ENCODE results near the gene ZMIZ1. TPM values are rescaled to one million over a fixed set of nuclear protein-coding genes. Genes with fewer than 3 reads are reported as not detected.
A peak's percentile ranks its signal among the peaks of the same experiment; 100 is the strongest.

Gene ZMIZ1
- total and polyA plus RNA-seq, 12 donors, result 6.6 to 113 (median 55.1) TPM

DNA sequence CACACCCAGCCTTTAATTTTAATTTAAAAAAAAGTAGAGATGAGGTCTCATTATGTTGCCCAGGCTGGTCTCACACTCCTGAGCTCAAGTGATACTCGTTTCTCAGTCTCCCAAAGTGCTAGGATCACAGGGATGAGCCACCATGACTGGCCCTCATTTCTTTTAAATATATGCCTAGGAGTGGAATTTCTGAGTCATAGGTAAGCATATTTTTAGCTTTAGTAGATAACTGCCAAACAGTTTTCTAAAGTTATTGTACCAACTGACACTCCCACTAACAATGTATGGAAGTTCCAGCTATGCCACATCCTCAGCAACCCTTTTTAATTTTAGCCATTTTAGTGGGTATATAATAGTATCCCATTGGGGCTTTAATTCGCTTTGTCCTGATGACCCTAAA lies 264.7 kb downstream of the ZMIZ1 start:
- TF ChIP-seq POLR2A (IDR thresholded peaks at IDR 0.05), result no peak
- TF ChIP-seq, protein P1, sequence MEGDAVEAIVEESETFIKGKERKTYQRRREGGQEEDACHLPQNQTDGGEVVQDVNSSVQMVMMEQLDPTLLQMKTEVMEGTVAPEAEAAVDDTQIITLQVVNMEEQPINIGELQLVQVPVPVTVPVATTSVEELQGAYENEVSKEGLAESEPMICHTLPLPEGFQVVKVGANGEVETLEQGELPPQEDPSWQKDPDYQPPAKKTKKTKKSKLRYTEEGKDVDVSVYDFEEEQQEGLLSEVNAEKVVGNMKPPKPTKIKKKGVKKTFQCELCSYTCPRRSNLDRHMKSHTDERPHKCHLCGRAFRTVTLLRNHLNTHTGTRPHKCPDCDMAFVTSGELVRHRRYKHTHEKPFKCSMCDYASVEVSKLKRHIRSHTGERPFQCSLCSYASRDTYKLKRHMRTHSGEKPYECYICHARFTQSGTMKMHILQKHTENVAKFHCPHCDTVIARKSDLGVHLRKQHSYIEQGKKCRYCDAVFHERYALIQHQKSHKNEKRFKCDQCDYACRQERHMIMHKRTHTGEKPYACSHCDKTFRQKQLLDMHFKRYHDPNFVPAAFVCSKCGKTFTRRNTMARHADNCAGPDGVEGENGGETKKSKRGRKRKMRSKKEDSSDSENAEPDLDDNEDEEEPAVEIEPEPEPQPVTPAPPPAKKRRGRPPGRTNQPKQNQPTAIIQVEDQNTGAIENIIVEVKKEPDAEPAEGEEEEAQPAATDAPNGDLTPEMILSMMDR (IDR thresholded peaks at IDR 0.05), result no peak
- Histone ChIP-seq H3K4me3 (no peak overlapping the region), H3K36me3 (replicated peaks in 1 of 2) (no peaks in the 10 kb centered on the region), H3K9me3 (replicated peaks in 1 of 3) (no peaks in the 10 kb centered on the region), H3K27ac (no peak overlapping the region), H3K27me3 (no peaks in the 10 kb centered on the region), H3K4me1 (replicated peaks in 1 of 2) (peaks cover 0 to 17% of the 10 kb centered on the region in 2 donors)
- intact Hi-C loops (cut with DNase I), result no loop called here
- WGBS, 4 donors, result 89 to 100% (median 93%) methylated on average over 2 of the region's 2 CpGs
- DNase-seq, result no peak

DNA sequence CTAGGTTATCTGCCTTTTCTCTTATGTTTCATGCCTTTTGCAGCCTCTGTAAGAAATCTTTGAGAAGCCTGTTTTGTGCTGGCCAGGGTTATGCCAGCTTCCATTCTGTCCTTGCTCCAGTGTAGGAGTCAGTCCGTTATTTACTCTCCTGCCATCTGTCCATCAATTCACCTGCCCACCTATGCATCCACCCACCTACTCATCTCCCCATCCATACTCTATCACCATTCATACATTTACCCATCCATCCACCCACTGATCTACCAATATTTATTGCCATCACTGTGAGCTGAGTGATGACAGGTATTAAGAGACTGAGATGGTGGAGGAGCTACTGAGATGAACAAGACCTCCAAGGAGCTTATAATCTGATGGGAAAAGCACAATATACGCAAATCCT lies 265.8 kb downstream of the ZMIZ1 start:
- Histone ChIP-seq H3K4me3 (no peak overlapping the region), H3K9me3 (replicated peaks in 1 of 3) (no peaks in the 10 kb centered on the region), H3K27me3 (no peaks in the 10 kb centered on the region), H3K27ac (peak overlapping the region in 1 of 5 donors; percentile 83), H3K36me3 (replicated peaks in 1 of 2) (no peaks in the 10 kb centered on the region), H3K4me1 (replicated peaks in 1 of 2) (peaks cover 0 to 17% of the 10 kb centered on the region in 2 donors)
- no peak for DNase-seq
- TF ChIP-seq, protein P1 (IDR thresholded peaks at IDR 0.05), result no peak
- TF ChIP-seq POLR2A (IDR thresholded peaks at IDR 0.05), result no peak
- intact Hi-C loops (cut with DNase I), result no loop called here
- WGBS, 4 donors, result 68 to 84% (median 79%) methylated on average over 2 of the region's 2 CpGs

DNA sequence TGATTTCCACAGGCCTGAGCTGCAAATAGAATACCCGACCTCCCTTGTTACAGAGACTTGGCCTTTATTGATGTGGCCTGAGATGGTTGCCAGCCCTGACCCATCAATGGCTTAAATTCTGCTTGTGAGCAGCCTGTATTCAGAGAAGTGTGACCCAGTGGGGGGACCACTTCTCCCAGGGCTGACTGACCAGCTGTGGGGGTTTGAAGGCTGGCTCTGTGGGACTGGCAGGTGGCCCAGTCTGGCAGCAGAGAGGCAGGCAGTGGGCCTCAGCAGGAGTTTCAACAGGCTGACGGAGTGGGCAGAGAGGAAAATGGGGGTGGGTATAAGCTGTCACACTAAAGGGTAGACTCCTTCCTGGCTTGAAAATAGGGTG lies 266.3 kb downstream of the ZMIZ1 start:
- Histone ChIP-seq H3K36me3 (replicated peaks in 1 of 2) (no peaks in the 10 kb centered on the region), H3K4me3 (no peak overlapping the region), H3K4me1 (replicated peaks in 1 of 2) (peaks cover 0 to 17% of the 10 kb centered on the region in 2 donors), H3K9me3 (replicated peaks in 1 of 3) (no peaks in the 10 kb centered on the region), H3K27ac (peak overlapping the region in 3 of 5 donors; percentile 62 to 83 (median 70)), H3K27me3 (no peaks in the 10 kb centered on the region)
- peak in 2 of 7 donors; percentile 50 to 52 for DNase-seq
- intact Hi-C loops (cut with DNase I), result no loop called here
- TF ChIP-seq, protein P1 (IDR thresholded peaks at IDR 0.05), result no peak
- TF ChIP-seq POLR2A (IDR thresholded peaks at IDR 0.05), result no peak
- 44 to 62% (median 54%) methylated on average over 2 of the region's 2 CpGs for WGBS, 4 donors

DNA sequence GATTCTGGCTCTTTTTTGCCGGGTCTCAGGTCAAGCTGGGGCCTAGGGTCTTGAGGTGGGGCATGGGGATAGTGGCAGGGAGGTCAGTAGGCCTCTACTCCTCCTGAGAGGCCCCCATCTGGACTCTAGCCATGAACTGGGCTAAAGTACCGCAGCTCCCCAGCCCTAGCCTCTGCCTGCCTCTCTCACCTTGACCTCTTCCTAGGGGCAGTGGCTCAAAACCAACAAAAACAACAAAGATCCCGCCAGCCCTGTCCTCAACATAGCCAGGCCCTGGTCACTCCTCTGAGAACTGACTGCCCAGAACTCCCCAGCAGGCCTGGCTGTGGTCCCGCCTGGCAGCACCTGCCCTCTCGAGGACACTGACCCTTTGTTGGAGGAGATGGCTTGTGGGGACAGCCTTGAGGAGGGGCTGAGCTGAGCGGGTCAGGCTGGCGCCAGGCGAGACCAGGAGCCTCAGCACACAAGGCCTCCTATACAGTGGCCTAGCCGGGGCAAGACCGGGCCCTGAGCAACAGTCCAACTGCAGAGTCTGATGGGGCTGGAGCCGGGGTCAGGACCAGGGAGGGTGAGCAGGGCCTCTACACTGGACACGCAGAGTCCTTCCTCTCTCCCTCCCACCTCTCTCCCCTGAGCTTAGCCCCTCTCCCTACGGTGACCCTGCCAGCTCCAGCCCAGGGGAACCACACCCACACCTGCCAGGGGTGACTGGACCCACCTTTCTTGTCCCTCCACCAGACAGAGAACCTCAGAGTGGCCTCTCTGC lies 266.9 kb downstream of the ZMIZ1 start:
- DNase-seq, result peak; percentile 73 to 94 (median 89)
- H3K27ac ChIP-seq, result peak overlapping the region in 4 of 5 donors; percentile 56 to 83 (median 66)

More for the DNA sequence above, 266.9 kb downstream of the ZMIZ1 start:
- intact Hi-C loops (cut with DNase I), result no loop called here
- Histone ChIP-seq H3K27me3 (no peaks in the 10 kb centered on the region), H3K4me1 (replicated peaks in 1 of 2) (peaks cover 2 to 17% of the 10 kb centered on the region in 2 donors), H3K9me3 (replicated peaks in 1 of 3) (no peaks in the 10 kb centered on the region), H3K36me3 (replicated peaks in 1 of 2) (no peaks in the 10 kb centered on the region), H3K4me3 (no peak overlapping the region)
- peak in 1 of 2 donors; percentile 32 for TF ChIP-seq POLR2A (IDR thresholded peaks at IDR 0.05)
- TF ChIP-seq, protein P1 (IDR thresholded peaks at IDR 0.05), result no peak
- 38 to 57% (median 53%) methylated on average over 7 to 13 of the region's 13 CpGs for WGBS, 4 donors

Measured in adrenal gland (tissue), 12 donors.